H1 (cell line): ENCODE data around the gene FRMD5. TPM values are rescaled to one million over a fixed set of nuclear protein-coding genes. Genes with fewer than 3 reads are reported as not detected.

Source experiments
- CTCF ChIA-PET: fragments of 300-600 bp; sonication (Branson Sonifier 250); formaldehyde crosslinking; loops from one replicate; lab custom pipeline; 2021; ENCODE audit not compliant: partially characterized antibody; lab: Charles Lee
- POLR2A ChIA-PET: fragments of 300-600 bp; sonication (Branson Sonifier 250); formaldehyde crosslinking; loops from one replicate; lab custom pipeline; 2021; ENCODE audit warnings: inconsistent platforms; ENCODE audit not compliant: partially characterized antibody; lab: Charles Lee
- DNase-seq, 2 experiments: peaks; one replicate each; pipeline versions ENCODE4 v3.0.0 to v3.0.0-alpha.2; 2010 to 2022; ENCODE audit warnings: low spot score in 2 of 2, low read depth in 1 of 2, mixed read lengths in 1 of 2
- FAIRE-seq: peaks from 2 replicates; lab custom pipeline; 2011; peaks lifted over from hg19 to GRCh38; lab: Jason Lieb, UNC
- H2AFZ ChIP-seq: 2 replicates; pipeline ENCODE4 v1.8.1; 2012; ENCODE audit warnings: low read length, inconsistent platforms
- H2AK5ac ChIP-seq: 2 replicates; pipeline ENCODE4 v1.6.1; 2013; ENCODE audit warnings: low read depth, low read length
- H2BK120ac ChIP-seq: replicated peaks from 2 replicates; pipeline ENCODE3; 2013; ENCODE audit warnings: low read depth, low read length, inconsistent platforms
- H2BK12ac ChIP-seq: 2 replicates; pipeline ENCODE4 v1.6.1; 2013; ENCODE audit warnings: low read depth, low read length
- H2BK15ac ChIP-seq: 2 replicates; pipeline ENCODE4 v1.6.1; 2013; ENCODE audit warnings: low read length
- H2BK20ac ChIP-seq: 2 replicates; pipeline ENCODE4 v1.6.1; 2013; ENCODE audit warnings: low read length
- H2BK5ac ChIP-seq: 2 replicates; pipeline ENCODE4 v1.6.1; 2013; ENCODE audit warnings: low read depth, low read length
- H3K14ac ChIP-seq: 2 replicates; pipeline ENCODE4 v1.6.1; 2013; ENCODE audit warnings: inconsistent platforms; ENCODE audit not compliant: insufficient read length
- H3K18ac ChIP-seq: 2 replicates; pipeline ENCODE4 v1.6.1; 2013; ENCODE audit warnings: low read length; ENCODE audit errors: extremely low read depth
- H3K23ac ChIP-seq: 2 replicates; pipeline ENCODE4 v1.6.1; 2013; ENCODE audit warnings: inconsistent platforms; ENCODE audit not compliant: insufficient read length
- H3K23me2 ChIP-seq: 2 replicates; pipeline ENCODE4 v1.6.1; 2013; ENCODE audit warnings: low read depth, low read length
- H3K27ac ChIP-seq: 2 replicates; pipeline ENCODE4 v1.6.1; 2011; ENCODE audit warnings: low read depth, low read length, inconsistent platforms
- H3K27me3 ChIP-seq, 4 experiments: replicated peaks in 1 of 4; 1 replicate in 1 of 4; 2 replicates in 3 of 4; pipeline versions ENCODE4 v1.6.1 to v1.8.1; 2011 to 2013; ENCODE audit warnings: low read length in 3 of 4, mild to moderate bottlenecking in 3 of 4, inconsistent platforms in 2 of 4, mixed read lengths in 2 of 4, moderate library complexity in 1 of 4; ENCODE audit not compliant: control insufficient read depth in 3 of 4, insufficient read depth in 3 of 4; ENCODE audit errors: extremely low read depth in 1 of 4
- H3K36me3 ChIP-seq, 4 experiments: 2 replicates each; pipeline versions ENCODE4 v1.6.1 to v1.8.1; 2011 to 2013; ENCODE audit warnings: mild to moderate bottlenecking in 4 of 4, low read length in 3 of 4, moderate library complexity in 2 of 4, control low read depth in 1 of 4, inconsistent platforms in 1 of 4; ENCODE audit not compliant: insufficient read depth in 4 of 4, control insufficient read depth in 2 of 4
- H3K4ac ChIP-seq: replicated peaks from 2 replicates; pipeline ENCODE3; 2013; ENCODE audit warnings: low read length, low read depth, mixed read lengths, inconsistent platforms; ENCODE audit not compliant: insufficient read length
- H3K4me1 ChIP-seq, 4 experiments: replicated peaks in 1 of 4; 1 replicate in 1 of 4; 2 replicates in 3 of 4; pipeline versions ENCODE4 v1.6.1 to v1.8.1; 2011 to 2013; ENCODE audit warnings: low read length in 3 of 4, inconsistent platforms in 2 of 4, mixed read lengths in 1 of 4; ENCODE audit not compliant: insufficient read depth in 4 of 4, control insufficient read depth in 3 of 4
- H3K4me2 ChIP-seq, 2 experiments: 2 replicates each; pipeline versions ENCODE4 v1.6.1 to v1.8.1; 2011 to 2013; ENCODE audit warnings: low read depth in 2 of 2, low read length in 2 of 2, control low read depth in 1 of 2, inconsistent platforms in 1 of 2, mild to moderate bottlenecking in 1 of 2; ENCODE audit not compliant: insufficient read depth in 1 of 2
- H3K4me3 ChIP-seq, 4 experiments: fragments of 200-600, 300-600 bp in 1 of 4; sonication (generic), shearing (Covaris generic), sonication (Bioruptor Twin) in 1 of 4; 2 replicates each; pipeline versions ENCODE4 v1.5.1 to v1.8.1; 2011 to 2016; ENCODE audit warnings: low read length in 4 of 4, low read depth in 3 of 4, control low read depth in 2 of 4, inconsistent platforms in 2 of 4, mild to moderate bottlenecking in 2 of 4, mixed read lengths in 1 of 4, moderate library complexity in 1 of 4; ENCODE audit not compliant: insufficient read depth in 2 of 4; ENCODE audit errors: extremely low read depth in 1 of 4
- H3K56ac ChIP-seq: replicated peaks from 2 replicates; pipeline ENCODE3; 2013; ENCODE audit warnings: low read depth, mild to moderate bottlenecking, mixed read lengths, low read length, inconsistent platforms; ENCODE audit not compliant: insufficient read length
- H3K79me1 ChIP-seq: 2 replicates; pipeline ENCODE4 v1.6.1; 2013; ENCODE audit warnings: low read depth, low read length, control low read depth
- H3K79me2 ChIP-seq, 2 experiments: 2 replicates each; pipeline versions ENCODE4 v1.6.1 to v1.8.1; 2012 to 2013; ENCODE audit warnings: low read length in 2 of 2, mild to moderate bottlenecking in 2 of 2, inconsistent platforms in 1 of 2; ENCODE audit not compliant: insufficient read depth in 2 of 2, control insufficient read depth in 1 of 2
- H3K9ac ChIP-seq, 4 experiments: replicated peaks in 1 of 4; 1 replicate in 1 of 4; 2 replicates in 3 of 4; pipeline versions ENCODE4 v1.6.1 to v1.8.1; 2011 to 2013; ENCODE audit warnings: low read depth in 3 of 4, low read length in 3 of 4, control low read depth in 2 of 4, mild to moderate bottlenecking in 2 of 4, moderate library complexity in 2 of 4, inconsistent platforms in 1 of 4; ENCODE audit errors: extremely low read depth in 1 of 4
- H3K9me3 ChIP-seq, 2 experiments: 2 replicates each; pipeline versions ENCODE4 v1.6.1 to v1.8.1; 2012 to 2013; ENCODE audit warnings: mild to moderate bottlenecking in 2 of 2, moderate library complexity in 2 of 2, control low read depth in 1 of 2, inconsistent platforms in 1 of 2, low read depth in 1 of 2, low read length in 1 of 2, mixed read lengths in 1 of 2; ENCODE audit not compliant: insufficient read depth in 2 of 2
- H4K20me1 ChIP-seq, 2 experiments: replicated peaks in 1 of 2; 2 replicates each; pipeline versions ENCODE3 to v1.8.1; 2011 to 2013; ENCODE audit warnings: inconsistent platforms in 2 of 2, low read length in 2 of 2, mild to moderate bottlenecking in 1 of 2; ENCODE audit not compliant: insufficient read depth in 2 of 2, control insufficient read depth in 1 of 2
- H4K5ac ChIP-seq: 2 replicates; pipeline ENCODE4 v1.6.1; 2013; ENCODE audit warnings: low read length, low read depth, mixed read lengths, inconsistent platforms; ENCODE audit not compliant: insufficient read length
- H4K8ac ChIP-seq: 2 replicates; pipeline ENCODE4 v1.8.0; 2013; ENCODE audit warnings: mild to moderate bottlenecking, moderate library complexity, low read length, inconsistent platforms; ENCODE audit not compliant: insufficient read depth; ENCODE audit errors: extremely low read depth
- H4K91ac ChIP-seq: replicated peaks from 2 replicates; pipeline ENCODE3; 2013; ENCODE audit warnings: low read length, mixed read lengths, inconsistent platforms; ENCODE audit not compliant: insufficient read length
- BACH1 ChIP-seq: IDR thresholded peaks from 2 replicates; pipeline ENCODE4 v1.6.1; 2012; ENCODE audit warnings: low read length, improper control_type of control experiment
- EGR1 ChIP-seq: IDR thresholded peaks from 2 replicates; pipeline ENCODE4 v1.6.1; 2011; ENCODE audit warnings: low read depth, low read length, borderline replicate concordance
- polyA plus RNA-seq, 7 experiments: library from polyadenylated mRNA; depleted of rRNA in 3 of 7; stranded (reverse) in 5 of 7; unstranded in 2 of 7; fragments of >200 nt in 5 of 7; fragments of 200-250 nt in 2 of 7; gene quantifications; 1 replicate in 5 of 7; 2 replicates in 1 of 7; 4 replicates in 1 of 7; pipeline versions ENCODE4 v1.2.1 to v1.2.3, GENCODE V29; 2011 to 2013; ENCODE audit warnings: missing spikeins in 2 of 7, mixed read lengths in 2 of 7
- total RNA-seq: library from RNA; stranded (reverse); fragmentation: NEBNext Ultra II Directional; extraction: Animal tissue kit (Norgen Biotek cat#: 25700); gene quantifications from 2 replicates; pipeline ENCODE4 v1.2.1, GENCODE V29; 2021

FRMD5 gene
- total and polyA plus RNA-seq, 2 of the 8 experiments (the other 6 are each of a cell fraction or from before 2014, with no cell fraction given), result 10.1 to 12.6 TPM

- H3K23me2 ChIP-seq, result no peaks in the 10 kb centered on the region
- H3K4me3 ChIP-seq, result no peak overlapping the region
- no peaks in the 10 kb centered on the region for H4K20me1 ChIP-seq
- H2AFZ ChIP-seq, result no peak overlapping the region
- H3K4me2 ChIP-seq, result no peak overlapping the region
- H2BK20ac ChIP-seq, result no peak overlapping the region
- H3K27me3 ChIP-seq, result no peaks in the 10 kb centered on the region
- no peak overlapping the region for H3K9ac ChIP-seq
- H3K23ac ChIP-seq, result no peak overlapping the region
- H3K56ac ChIP-seq, result no peak overlapping the region
- no peak overlapping the region for H4K5ac ChIP-seq
- no peak overlapping the region for H3K4ac ChIP-seq
- no peaks in the 10 kb centered on the region for H3K36me3 ChIP-seq
- POLR2A ChIA-PET, result no interaction called here
- H4K8ac ChIP-seq, result no peak overlapping the region
- H3K79me1 ChIP-seq, result no peaks in the 10 kb centered on the region
- no peak for DNase-seq
- H3K4me1 ChIP-seq, result no peaks in the 10 kb centered on the region
- no peak overlapping the region for H3K27ac ChIP-seq
- no peak overlapping the region for H2BK5ac ChIP-seq
- H3K14ac ChIP-seq, result no peak overlapping the region
- no peak overlapping the region for H3K18ac ChIP-seq
- H4K91ac ChIP-seq, result no peak overlapping the region
- H2BK120ac ChIP-seq, result no peak overlapping the region
- TF ChIP-seq BACH1 (no peak), EGR1 (no peak)
- H2BK15ac ChIP-seq, result no peak overlapping the region
- no peaks in the 10 kb centered on the region; a peak in 1 of 4 replicates for H3K79me2 ChIP-seq
- CTCF ChIA-PET, result interaction anchor here (0.7 to 2.2 kb wide), 4 partner anchors 7 to 225 kb away, joined by 3 to 13 read pairs (median 3); no protein-coding TSS in a partner anchor
- no peaks in the 10 kb centered on the region for H3K9me3 ChIP-seq
- no peak for FAIRE-seq
- no peak overlapping the region for H2BK12ac ChIP-seq
- no peak overlapping the region for H2AK5ac ChIP-seq
Observed at GRCh38 chr15:44128443-44128842, 66.6 kb downstream of the FRMD5 start.
